ENCODE results near the gene ZNF808. TPM values are rescaled to one million over a fixed set of nuclear protein-coding genes. Genes with fewer than 3 reads are reported as not detected.
"Not testable (repeated sequence)": the region's sequence is repeated elsewhere in the genome, so short reads cannot be mapped to it uniquely, and the experiment has no call there.

ZNF808 gene
- total RNA-seq, 1 donor from 2014 or later, result 33.7 TPM

DNA sequence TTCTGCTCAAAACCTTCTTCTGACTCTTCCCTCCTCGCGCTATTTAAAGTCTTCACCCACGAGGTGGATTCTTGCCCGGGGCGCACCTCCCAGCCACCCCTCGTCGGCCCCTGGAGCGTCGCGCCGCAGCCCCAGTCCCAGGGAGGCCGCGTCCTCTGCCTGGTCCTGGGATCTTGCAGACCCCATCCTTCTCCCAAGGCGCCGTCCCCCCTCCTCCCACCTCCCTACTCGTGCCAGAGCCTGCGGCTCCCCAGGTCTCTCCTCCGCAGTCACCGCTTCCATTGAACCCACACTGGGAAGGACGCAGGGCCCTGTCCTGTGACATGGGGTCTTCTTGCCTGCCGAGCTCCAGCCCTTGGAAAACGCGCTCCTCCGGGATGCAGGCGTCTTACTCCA, 486 bp downstream of the ZNF808 start:
- ATAC-seq (ENCODE audit: low read depth), result no peak
- DNase-seq, result no peak
- peaks cover 25% of the 10 kb centered on the region for H3K4me1 Mint-ChIP-seq
- intact Hi-C loops (cut with micrococcal nuclease), result loop anchor here (1.0 to 5.0 kb wide), 12 partner anchors 7 to 414 kb away; partner anchors contain the start of genes ZNF480, ZNF528, ZNF600 and ZNF611
- ChIA-PET CTCF (no interaction called here), POLR2A (no interaction called here)
- peak overlapping the region; percentile 98 for H3K4me3 Mint-ChIP-seq
- TF ChIP-seq, protein P1, sequence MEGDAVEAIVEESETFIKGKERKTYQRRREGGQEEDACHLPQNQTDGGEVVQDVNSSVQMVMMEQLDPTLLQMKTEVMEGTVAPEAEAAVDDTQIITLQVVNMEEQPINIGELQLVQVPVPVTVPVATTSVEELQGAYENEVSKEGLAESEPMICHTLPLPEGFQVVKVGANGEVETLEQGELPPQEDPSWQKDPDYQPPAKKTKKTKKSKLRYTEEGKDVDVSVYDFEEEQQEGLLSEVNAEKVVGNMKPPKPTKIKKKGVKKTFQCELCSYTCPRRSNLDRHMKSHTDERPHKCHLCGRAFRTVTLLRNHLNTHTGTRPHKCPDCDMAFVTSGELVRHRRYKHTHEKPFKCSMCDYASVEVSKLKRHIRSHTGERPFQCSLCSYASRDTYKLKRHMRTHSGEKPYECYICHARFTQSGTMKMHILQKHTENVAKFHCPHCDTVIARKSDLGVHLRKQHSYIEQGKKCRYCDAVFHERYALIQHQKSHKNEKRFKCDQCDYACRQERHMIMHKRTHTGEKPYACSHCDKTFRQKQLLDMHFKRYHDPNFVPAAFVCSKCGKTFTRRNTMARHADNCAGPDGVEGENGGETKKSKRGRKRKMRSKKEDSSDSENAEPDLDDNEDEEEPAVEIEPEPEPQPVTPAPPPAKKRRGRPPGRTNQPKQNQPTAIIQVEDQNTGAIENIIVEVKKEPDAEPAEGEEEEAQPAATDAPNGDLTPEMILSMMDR (IDR thresholded peaks at IDR 0.05), result no peak
- peaks cover 29% of the 10 kb centered on the region for H3K36me3 Mint-ChIP-seq (ENCODE audit: low read depth)
- H3K9me3 Mint-ChIP-seq, result peaks cover 3% of the 10 kb centered on the region
- peak overlapping the region; percentile 98 for H3K27ac Mint-ChIP-seq
- H3K27me3 Mint-ChIP-seq, result no peaks in the 10 kb centered on the region

DNA sequence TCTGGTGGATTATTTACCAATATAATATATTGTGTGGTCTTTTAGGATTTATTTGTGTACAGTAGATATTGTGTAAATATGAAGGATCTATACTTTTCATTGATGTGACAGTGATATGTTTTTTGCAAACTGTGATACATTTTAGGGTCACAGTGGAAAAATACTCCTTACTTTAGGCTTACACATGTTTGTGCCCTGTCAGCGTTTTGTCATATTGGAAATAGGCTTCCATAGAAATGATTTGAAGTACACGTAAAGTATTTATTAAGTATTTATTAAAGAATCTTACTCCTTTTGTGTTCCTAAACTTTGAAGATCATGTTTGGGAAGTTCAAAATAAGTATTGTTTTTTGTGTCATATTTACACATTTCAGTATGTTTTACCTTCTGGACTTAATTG, 5.0 kb downstream of the ZNF808 start:
- POLR2A ChIA-PET, result no interaction called here
- TF ChIP-seq, protein P1 (IDR thresholded peaks at IDR 0.05), result no peak
- DNase-seq (no peak), ATAC-seq (ENCODE audit: low read depth) (no peak)
- peaks cover 39% of the 10 kb centered on the region for H3K36me3 Mint-ChIP-seq (ENCODE audit: low read depth)
- peaks cover 35% of the 10 kb centered on the region for H3K4me1 Mint-ChIP-seq
- no peak overlapping the region for H3K27ac Mint-ChIP-seq
- H3K4me3 Mint-ChIP-seq, result no peak overlapping the region
- CTCF ChIA-PET, result no interaction called here
- intact Hi-C loops (cut with micrococcal nuclease), result no loop called here
- H3K9me3 Mint-ChIP-seq, result no peaks in the 10 kb centered on the region
- H3K27me3 Mint-ChIP-seq, result no peaks in the 10 kb centered on the region

DNA sequence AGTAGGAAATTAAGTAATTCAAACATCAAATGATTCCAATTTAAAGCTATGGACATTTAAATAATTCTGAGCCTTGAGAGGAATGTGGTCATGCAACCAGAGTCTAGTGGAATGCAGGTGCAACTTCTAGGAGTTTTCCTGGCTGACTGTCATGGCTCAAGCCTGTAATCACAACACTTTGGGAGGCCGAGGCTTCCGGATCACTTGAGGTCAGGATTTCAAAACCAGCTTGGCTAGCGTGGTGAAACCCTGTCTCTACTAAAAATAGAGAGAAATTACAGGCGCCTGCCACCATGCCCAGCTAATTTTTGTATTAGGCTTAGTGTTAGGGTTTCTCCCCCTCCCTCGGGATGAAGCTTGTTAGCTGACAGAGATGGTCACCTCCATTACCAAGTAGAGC, 6.4 kb downstream of the ZNF808 start:
- TF ChIP-seq, protein P1 (IDR thresholded peaks at IDR 0.05), result no peak
- no peak for ATAC-seq (ENCODE audit: low read depth)
- DNase-seq, result no peak
- H3K9me3 Mint-ChIP-seq, result no peaks in the 10 kb centered on the region
- POLR2A ChIA-PET, result interaction anchor here (0.6 to 1.4 kb wide), 2 partner anchors 37 to 1050 kb away, joined by 3 to 4 read pairs; no protein-coding TSS in a partner anchor
- peaks cover 26% of the 10 kb centered on the region for H3K4me1 Mint-ChIP-seq
- peaks cover 29% of the 10 kb centered on the region for H3K36me3 Mint-ChIP-seq (ENCODE audit: low read depth)
- intact Hi-C loops (cut with micrococcal nuclease), result no loop called here
- H3K27ac Mint-ChIP-seq, result no peak overlapping the region
- CTCF ChIA-PET, result no interaction called here
- no peak overlapping the region for H3K4me3 Mint-ChIP-seq
- H3K27me3 Mint-ChIP-seq, result no peaks in the 10 kb centered on the region

DNA sequence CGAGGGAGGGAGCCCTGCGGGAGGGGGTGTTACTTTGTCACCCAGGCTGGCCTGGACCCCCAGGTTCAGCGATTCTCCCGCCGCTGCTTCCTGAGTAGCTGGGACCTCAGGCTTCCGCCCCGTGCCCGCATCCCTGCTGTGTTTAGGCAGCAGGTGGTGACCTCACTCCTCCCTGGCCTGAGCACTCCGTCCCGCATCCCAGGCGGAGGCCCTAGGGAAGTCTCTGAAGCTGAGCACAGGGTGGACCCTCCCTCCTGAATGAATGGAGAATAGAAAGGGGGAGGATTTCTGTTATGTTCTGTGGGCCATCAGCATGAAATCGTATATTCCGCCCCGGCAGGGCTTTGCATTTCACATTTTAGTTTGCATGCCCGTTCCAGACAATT, 7.9 kb downstream of the ZNF808 start:
- Mint-ChIP-seq H3K36me3 (ENCODE audit: low read depth) (peaks cover 33% of the 10 kb centered on the region), H3K4me3 (peak overlapping the region; percentile 92), H3K4me1 (peaks cover 23% of the 10 kb centered on the region), H3K27ac (peak overlapping the region; percentile 86)
- DNase-seq, H3K27me3 Mint-ChIP-seq, CTCF ChIA-PET, H3K9me3 Mint-ChIP-seq: not testable (repeated sequence)
- ATAC-seq (ENCODE audit: low read depth), result peak; percentile 1
- intact Hi-C loops (cut with micrococcal nuclease), result loop anchor here (1.0 to 5.0 kb wide), 4 partner anchors 8 to 567 kb away; partner anchors contain the start of genes ZNF160, ZNF808 and ZNF816
- POLR2A ChIA-PET, result interaction anchor here (0.7 kb wide), 3 partner anchors 8 to 139 kb away, joined by 3 to 8 read pairs (median 5); partner anchors contain the start of gene ZNF808

DNA sequence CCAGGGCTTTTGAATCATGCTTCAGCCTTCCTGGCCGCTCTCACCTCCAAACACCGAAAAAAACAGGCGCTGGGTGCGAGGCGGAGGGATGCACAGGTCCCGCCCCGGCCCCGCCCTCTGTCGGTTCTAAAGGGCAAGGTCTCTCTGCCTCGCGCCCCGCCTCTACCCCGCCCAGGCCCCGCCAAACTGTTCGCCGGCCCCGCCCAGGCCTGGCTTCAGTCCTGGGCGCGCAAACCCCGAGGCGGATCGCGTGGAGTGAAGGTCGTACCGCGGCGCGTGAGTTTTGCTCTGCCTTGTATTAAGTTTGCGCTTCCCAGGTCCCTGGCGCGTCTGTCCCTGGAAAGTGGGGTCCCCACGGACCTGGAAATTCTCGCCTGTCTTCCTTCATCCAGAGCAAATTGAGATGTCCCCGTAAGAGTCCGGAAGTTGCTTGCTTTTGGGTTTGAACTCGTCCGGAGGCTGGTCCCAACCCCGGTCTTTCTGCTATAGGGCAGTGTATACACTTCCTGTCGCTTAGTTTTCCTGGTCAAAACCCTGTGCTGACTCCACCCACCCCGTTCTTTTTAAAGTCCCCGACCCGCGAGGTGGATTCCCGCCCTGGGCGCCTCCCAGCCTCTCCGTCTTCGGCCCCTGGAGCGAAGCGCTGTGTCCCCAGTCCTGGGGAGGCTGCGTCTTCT, 8.4 kb downstream of the ZNF808 start:
- Mint-ChIP-seq H3K36me3 (ENCODE audit: low read depth) (peaks cover 38% of the 10 kb centered on the region), H3K4me3 (peak overlapping the region; percentile 92), H3K9me3 (peaks cover 2% of the 10 kb centered on the region), H3K27me3 (no peaks in the 10 kb centered on the region), H3K27ac (peak overlapping the region; percentile 86), H3K4me1 (peaks cover 23% of the 10 kb centered on the region)
- DNase-seq, result peak; percentile 86
- ChIA-PET CTCF (no interaction called here), POLR2A (interaction anchor here (0.7 kb wide), 2 partner anchors 9 to 70 kb away, joined by 3 to 8 read pairs; partner anchors contain the start of gene ZNF808)
- intact Hi-C loops (cut with micrococcal nuclease), result loop anchor here (1.0 to 5.0 kb wide), 5 partner anchors 9 to 566 kb away; partner anchors contain the start of genes ZNF160, ZNF701, ZNF808 and ZNF816
- ATAC-seq (ENCODE audit: low read depth), result peak; percentile 98
- TF ChIP-seq, protein P1 (IDR thresholded peaks at IDR 0.05), result no peak
